Omental fat pad (tissue), 4 donors: ENCODE data around the gene RPS5. TPM values are rescaled to one million over a fixed set of nuclear protein-coding genes. Genes with fewer than 3 reads are reported as not detected.
"Not testable (repeated sequence)": the region's sequence is repeated elsewhere in the genome, so short reads cannot be mapped to it uniquely, and the experiment has no call there.

ENCODE experiments used
- ATAC-seq: fragments of 150-250 bp; one replicate; pipeline ENCODE4 v1.9.1; 2016; ENCODE audit warnings: mild to moderate bottlenecking, moderate library complexity; ENCODE audit not compliant: low FRiP score
- DNase-seq: peaks from one replicate; pipeline ENCODE4 v3.0.0-alpha.2; 2019; ENCODE audit warnings: low spot score
- CTCF ChIP-seq, 3 donors: fragments of 450-650 bp; IDR thresholded peaks; one replicate each; pipeline ENCODE4 v1.5.1; 2016 to 2017; ENCODE audit warnings: antibody characterized with exemption in 3 of 3, mild to moderate bottlenecking in 3 of 3, moderate library complexity in 2 of 3
- total RNA-seq, 4 donors: library from RNA; depleted of rRNA; stranded (reverse); fragments of >200 nt; gene quantifications; one replicate each; pipeline ENCODE4 v1.1.0, GENCODE V29; 2016

The RPS5 gene
- total RNA-seq, 4 donors from 2014 or later, result 1,379 to 1,993 (median 1,504) TPM

GRCh38 chr19:58401840-58402421, 14.9 kb downstream of the RPS5 start:
- DNase-seq, result no peak
- ATAC-seq, result no peak
- TF ChIP-seq CTCF (IDR thresholded peaks at IDR 0.05), result no peak

GRCh38 chr19:58403920-58404478, 16.9 kb downstream of the RPS5 start:
- not testable (repeated sequence) for DNase-seq, ATAC-seq

- no peak for TF ChIP-seq CTCF (IDR thresholded peaks at IDR 0.05)
- no peak for ATAC-seq
- DNase-seq, result no peak
Measured at GRCh38 chr19:58406818-58407657, 20.0 kb downstream of the RPS5 start.

GRCh38 chr19:58407658-58408151, 20.6 kb downstream of the RPS5 start:
- ATAC-seq (peak; percentile 7), DNase-seq (no peak)

GRCh38 chr19:58408152-58409009, 21.3 kb downstream of the RPS5 start, which contains the start of gene ZNF584:
Gene ZNF584, plus strand, starts transcription at chr19:58408649. Its CDS starts 499 bp downstream, at chr19:58409148.
- peak; percentile 65 for DNase-seq
- no peak for TF ChIP-seq CTCF (IDR thresholded peaks at IDR 0.05)
- peak; percentile 97 for ATAC-seq

More at GRCh38 chr19:58407658-58408151, 20.6 kb downstream of the RPS5 start:
- no peak for TF ChIP-seq CTCF (IDR thresholded peaks at IDR 0.05)

- peak; percentile 8 for ATAC-seq
- DNase-seq, result no peak
- no peak for TF ChIP-seq CTCF (IDR thresholded peaks at IDR 0.05)
Measured at GRCh38 chr19:58409010-58409790, 22.1 kb downstream of the RPS5 start.
